WI38 (cell line): Measurements from ENCODE around the gene DGKA.

ENCODE experiments used
- H3K4me3 ChIP-seq: 2 replicates; pipeline ENCODE4 v1.5.1; 2011; ENCODE audit warnings: low read depth, mild to moderate bottlenecking, control low read depth, low read length
- CTCF ChIP-seq: IDR thresholded peaks from 2 replicates; pipeline ENCODE4 v1.5.1; 2012; ENCODE audit warnings: low read depth, mild to moderate bottlenecking, control low read depth, low read length

The DGKA gene

GRCh38 chr12:55932551-55932910 is 1.6 kb downstream of the DGKA start:
- TF ChIP-seq CTCF, result no peak
- peak overlapping the region; percentile 89 for H3K4me3 ChIP-seq

- TF ChIP-seq CTCF, result no peak
- H3K4me3 ChIP-seq, result peak overlapping the region; percentile 89
Measured at GRCh38 chr12:55933169-55933798, 2.3 kb downstream of the DGKA start.

GRCh38 chr12:55933799-55934742 is 3.1 kb downstream of the DGKA start:
- no peak overlapping the region for H3K4me3 ChIP-seq
- no peak for TF ChIP-seq CTCF

GRCh38 chr12:55934773-55935172 is 3.8 kb downstream of the DGKA start:
- H3K4me3 ChIP-seq, result no peak overlapping the region
- TF ChIP-seq CTCF, result no peak

- no peak for TF ChIP-seq CTCF
- H3K4me3 ChIP-seq, result no peak overlapping the region
Measured at GRCh38 chr12:55935738-55936151, 4.8 kb downstream of the DGKA start.

- no peak for TF ChIP-seq CTCF
- no peak overlapping the region for H3K4me3 ChIP-seq
Measured at GRCh38 chr12:55937981-55938380, 7.0 kb downstream of the DGKA start.
